GM18499 (cell line): ENCODE results near the gene PITX1.
"Not testable (repeated sequence)": the region's sequence is repeated elsewhere in the genome, so short reads cannot be mapped to it uniquely, and the experiment has no call there.

Experiments used
- ATAC-seq: cut with Tn5 transposase; IDR thresholded peaks from one replicate; pipeline ENCODE4 v1.9.1; 2021; ENCODE audit warnings: moderate number of reproducible peaks; ENCODE audit not compliant: insufficient read depth, unreplicated experiment

The PITX1 gene

DNA sequence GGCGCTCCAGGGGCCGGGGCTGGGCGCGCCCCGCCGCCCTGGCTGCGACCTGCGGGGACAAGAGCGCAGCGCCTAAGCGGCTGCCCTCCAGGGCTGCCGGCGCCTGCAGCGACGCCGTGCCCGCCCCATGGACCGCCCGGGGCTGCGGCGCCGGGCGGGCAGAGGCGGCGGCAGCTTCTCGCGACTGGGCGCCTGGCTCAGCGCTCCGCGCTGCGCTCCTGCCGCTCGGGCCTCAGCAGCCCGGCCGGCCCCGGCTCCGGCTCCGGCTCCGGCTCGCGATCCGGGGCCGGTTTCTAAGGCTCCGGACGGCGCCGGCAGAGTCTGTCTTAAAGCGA, at the start of gene PITX1:
PITX1 (minus strand) TSS at position 328 of the 335 bp plus-strand sequence. CDS start 347 bp downstream, outside the sequence.
- no peak for ATAC-seq

- not testable (repeated sequence) for ATAC-seq
These were observed 49.3 kb upstream of the PITX1 start for GRCh38 chr5:135083334-135083733.

- ATAC-seq: no peak
These were observed 47.2 kb upstream of the PITX1 start for GRCh38 chr5:135081240-135081639.

DNA sequence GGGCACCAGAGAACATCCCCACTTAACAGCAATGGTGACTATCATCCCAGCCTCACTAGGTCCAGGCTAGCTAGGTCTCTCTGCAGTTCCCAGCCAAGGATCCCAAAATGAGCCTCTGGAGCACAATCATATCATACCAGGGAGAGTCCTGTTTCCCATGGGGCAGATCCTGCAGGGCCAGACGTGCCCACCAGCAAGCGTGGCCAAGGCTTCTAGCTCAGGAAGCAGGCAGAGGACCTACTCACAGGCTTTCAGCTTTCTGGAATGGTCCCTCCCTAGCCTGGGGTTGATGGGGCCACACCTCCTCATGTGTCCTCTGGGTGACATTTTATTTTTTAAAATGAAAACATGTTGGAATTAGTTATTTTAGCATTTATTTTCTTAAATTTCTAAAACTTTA, 45.7 kb upstream of the PITX1 start:
- no peak for ATAC-seq

DNA sequence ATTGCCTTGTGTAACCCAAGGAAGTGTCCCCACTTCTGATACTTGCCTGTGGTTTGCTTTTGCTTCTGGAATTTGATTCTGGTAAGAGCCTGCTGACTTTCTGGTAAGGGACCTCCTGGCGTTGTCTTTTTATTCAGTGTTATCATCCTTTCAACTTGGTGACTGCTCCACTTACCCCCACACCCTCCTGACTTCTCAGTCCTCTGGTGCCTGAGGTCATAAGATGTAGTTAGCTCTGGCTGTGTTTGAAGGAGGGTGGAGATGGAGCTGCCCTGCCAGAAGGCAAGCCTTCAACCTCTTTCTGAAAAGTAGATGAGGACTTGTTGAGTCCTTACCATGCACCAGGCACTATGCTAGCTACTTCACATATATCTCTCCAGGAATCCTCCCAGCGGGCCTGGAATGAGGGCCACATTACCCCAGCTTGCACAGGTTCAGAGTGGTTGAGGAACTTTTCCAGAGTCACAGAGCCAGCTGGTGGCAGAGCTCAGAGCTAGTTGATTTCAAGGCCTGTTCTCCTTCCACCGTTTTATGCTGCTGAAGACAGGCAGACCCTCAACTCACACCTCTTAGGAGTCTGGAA, 45.2 kb upstream of the PITX1 start:
- no peak for ATAC-seq

DNA sequence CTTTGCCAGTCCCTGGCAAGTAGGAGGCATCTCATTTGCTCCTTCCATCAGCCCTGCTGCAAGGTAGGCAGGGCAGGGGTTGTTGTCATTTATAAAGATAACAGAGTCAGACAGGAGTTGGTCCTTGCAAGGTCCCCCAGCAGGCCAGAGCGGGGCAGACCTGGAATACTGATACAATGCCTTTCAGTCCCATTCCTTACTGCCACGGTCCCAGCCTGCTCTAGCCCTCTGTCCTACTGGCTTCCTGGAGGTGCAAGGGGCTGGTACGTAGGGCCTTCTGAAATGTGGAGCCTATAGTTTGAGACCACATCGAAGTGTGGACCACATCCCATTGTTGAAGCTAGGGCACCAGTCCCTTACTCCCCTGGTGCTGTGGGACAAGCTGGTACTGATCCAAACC, 42.8 kb upstream of the PITX1 start:
- no peak for ATAC-seq

- no peak for ATAC-seq
These were observed 42.0 kb upstream of the PITX1 start for GRCh38 chr5:135076051-135076491.

DNA sequence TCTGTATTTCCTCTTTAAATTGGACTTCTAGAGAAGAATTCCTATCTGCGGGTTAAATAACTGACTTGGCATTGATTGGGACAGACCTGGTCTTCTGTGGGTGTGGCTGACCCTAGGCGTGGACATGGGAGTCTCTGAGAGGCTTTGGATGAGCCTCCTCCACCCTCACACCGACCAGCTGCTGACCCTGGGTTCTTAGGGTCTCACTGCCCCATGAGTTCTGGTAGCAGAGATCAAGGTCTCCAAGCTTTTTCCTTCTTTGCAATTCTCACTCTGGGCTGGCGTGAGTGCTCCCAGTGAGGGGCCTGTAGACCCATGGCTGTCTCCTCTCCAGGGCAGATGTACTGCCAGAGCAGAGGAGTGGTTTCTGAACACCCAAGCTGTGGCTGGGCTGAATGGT, 41.6 kb upstream of the PITX1 start:
- ATAC-seq: no peak

GRCh38 chr5:135073761-135074345, 39.8 kb upstream of the PITX1 start:
- ATAC-seq: no peak

- ATAC-seq: no peak
These were observed 38.6 kb upstream of the PITX1 start for GRCh38 chr5:135072387-135073281.

- no peak for ATAC-seq
These were observed 37.3 kb upstream of the PITX1 start for GRCh38 chr5:135071311-135071710.

DNA sequence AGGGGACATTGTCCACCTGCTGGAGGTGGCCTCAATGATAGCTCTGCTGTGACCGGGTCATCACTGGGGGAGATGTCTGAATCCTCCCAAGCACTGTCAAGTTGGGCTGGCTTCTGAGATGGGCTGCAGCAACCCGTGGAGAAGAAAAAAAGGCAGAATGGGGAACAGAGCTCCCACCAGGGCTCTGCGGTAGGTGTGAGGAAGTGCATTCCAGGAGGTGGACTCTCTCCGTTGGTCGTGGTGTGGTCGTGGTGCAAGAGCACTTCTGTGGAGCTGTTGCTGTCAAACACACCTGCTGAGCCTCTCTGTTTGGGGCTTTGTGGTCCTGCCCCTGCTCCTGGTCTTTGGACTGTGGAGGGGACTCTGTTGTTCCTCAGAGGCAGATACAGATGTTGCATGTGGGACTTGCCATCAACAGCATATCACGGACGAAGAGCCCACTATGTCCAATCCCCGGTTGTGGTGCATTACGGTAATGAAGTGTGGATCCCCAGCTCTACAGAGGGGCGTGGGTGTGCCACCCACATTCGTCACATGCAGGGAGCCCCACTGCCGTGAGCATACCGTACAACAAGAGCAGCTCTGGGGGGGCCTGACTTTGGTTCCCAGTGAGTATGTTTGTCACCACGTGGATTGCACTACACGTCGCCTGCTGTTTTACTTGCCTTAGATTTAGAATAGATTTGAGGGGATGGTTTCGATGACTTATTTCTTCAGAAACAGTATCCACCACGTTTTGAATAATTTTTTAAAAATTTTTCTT, 36.0 kb upstream of the PITX1 start:
- ATAC-seq: no peak

GRCh38 chr5:135069016-135069770, 35.2 kb upstream of the PITX1 start:
- ATAC-seq: no peak

GRCh38 chr5:135067587-135067986, 33.6 kb upstream of the PITX1 start:
- no peak for ATAC-seq

DNA sequence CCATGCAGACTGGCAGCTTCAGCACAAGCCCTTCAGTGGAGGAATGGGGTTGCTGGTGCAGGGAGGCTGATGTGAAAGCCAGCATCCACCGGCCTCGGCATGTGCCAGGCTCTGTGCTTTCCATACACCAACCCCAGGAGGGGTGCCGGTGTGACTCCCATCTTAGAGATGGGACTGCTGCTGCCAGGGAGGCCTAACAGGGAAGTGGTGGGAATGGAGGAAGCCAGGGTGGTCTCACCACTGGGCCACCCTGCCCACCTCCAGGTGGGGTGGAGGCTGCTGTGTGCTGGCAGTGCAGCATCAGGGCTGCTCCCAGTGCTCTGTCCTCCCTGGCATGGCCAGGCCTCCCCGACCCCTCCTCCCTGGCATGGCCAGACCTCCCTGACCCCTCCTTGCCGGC, 32.8 kb upstream of the PITX1 start:
- ATAC-seq: no peak

- no peak for ATAC-seq
These were observed 31.6 kb upstream of the PITX1 start for GRCh38 chr5:135065306-135066265.

DNA sequence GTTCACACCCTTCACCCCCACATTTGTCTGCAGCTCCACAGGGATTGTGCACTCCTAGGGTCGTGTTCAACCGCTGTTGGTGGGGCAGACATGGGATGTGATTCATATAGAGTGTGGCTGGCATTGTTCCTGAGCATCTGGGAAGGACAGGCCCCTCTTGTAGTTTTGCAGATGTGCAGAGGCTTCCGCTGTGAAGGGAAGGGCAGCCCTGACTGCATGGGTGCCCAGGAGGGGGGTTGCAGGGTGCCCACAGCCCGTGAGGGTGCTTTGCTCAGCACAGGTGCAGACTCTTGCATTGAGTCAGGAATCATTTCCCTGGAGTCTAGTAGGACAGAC, 30.2 kb upstream of the PITX1 start:
- no peak for ATAC-seq

DNA sequence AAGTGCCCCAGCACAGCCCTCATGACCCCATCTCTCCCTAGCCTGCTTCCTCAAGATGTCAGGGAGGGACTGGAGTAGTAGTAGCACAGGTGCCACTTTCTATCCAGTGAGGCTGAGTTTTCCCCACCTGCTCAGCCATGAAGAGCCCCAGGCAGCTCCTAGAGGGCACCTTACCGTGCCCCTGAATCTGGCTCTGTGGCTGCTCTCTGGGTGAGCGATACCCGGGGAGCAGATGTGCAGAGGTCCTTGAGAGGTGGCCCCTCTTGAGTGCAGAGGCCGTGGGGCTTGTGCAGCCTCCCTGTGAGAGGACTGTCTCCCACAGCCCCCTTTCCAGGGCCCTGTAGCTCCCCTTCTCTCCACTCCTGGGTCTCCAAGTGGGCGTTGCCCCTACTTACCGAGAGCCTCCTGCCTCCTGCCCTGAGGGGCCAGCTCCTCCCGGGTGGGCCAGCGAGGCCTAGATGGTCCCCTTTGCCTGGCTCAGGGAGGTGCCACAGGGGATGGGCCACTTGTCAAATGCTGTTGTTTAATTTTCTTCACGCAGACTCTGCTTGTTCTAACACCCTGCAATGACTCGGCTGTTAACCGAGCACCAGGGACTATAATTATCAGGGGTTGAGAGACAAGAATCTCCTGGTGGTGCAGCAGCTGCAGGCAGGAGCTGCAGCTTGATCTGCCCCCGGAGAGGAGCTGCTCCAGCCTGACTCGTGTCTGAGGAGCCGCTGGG, 29.6 kb upstream of the PITX1 start:
- no peak for ATAC-seq
